ENCODE results near the gene VDR.

- TF ChIP-seq POLR2A (IDR thresholded peaks at IDR 0.05; ENCODE audit: low read length) (no peak), GATA1 (IDR thresholded peaks at IDR 0.05; ENCODE audit: low read depth, low read length) (no peak)
These were observed 4.4 kb downstream of the VDR start for GRCh38 chr12:47900131-47901062.

All from erythroblast (primary cell).